SU-DHL-6 (cell line): ENCODE data around the gene PARL.

Experiments used
- CTCF ChIP-seq: fragments of 200-600 bp; sonication (generic); IDR thresholded peaks from one replicate; pipeline ENCODE4 v1.5.1; 2017; ENCODE audit warnings: antibody characterized with exemption, mild to moderate bottlenecking, low read length, moderate library complexity; ENCODE audit not compliant: insufficient read depth, poor library complexity, severe bottlenecking
- EZH2phosphoT487 ChIP-seq: fragments of 200-600 bp; sonication (generic), shearing (Covaris generic); conservative IDR thresholded peaks from 2 replicates; pipeline ENCODE4 v1.6.1; 2018; ENCODE audit warnings: mild to moderate bottlenecking, antibody characterized with exemption, low read length, moderate library complexity, mixed read lengths

GRCh38 chr3:183817639-183818038, 67.0 kb downstream of the PARL start:
- TF ChIP-seq CTCF (peak; percentile 10), EZH2phosphoT487 (no peak)
